Tongue (tissue), 2 donors: ENCODE results near the gene NR6A1. TPM values are rescaled to one million over a fixed set of nuclear protein-coding genes. Genes with fewer than 3 reads are reported as not detected.

Experiments
- DNase-seq: peaks from one replicate; pipeline ENCODE4 v3.0.0-alpha.2; 2015
- total RNA-seq: library from RNA; depleted of rRNA; stranded (reverse); fragments of >200 nt; gene quantifications from one replicate; pipeline ENCODE4 v1.2.3, GENCODE V29; 2014

Gene NR6A1
- total RNA-seq, 1 donor from 2014 or later = 1.0 TPM

DNA sequence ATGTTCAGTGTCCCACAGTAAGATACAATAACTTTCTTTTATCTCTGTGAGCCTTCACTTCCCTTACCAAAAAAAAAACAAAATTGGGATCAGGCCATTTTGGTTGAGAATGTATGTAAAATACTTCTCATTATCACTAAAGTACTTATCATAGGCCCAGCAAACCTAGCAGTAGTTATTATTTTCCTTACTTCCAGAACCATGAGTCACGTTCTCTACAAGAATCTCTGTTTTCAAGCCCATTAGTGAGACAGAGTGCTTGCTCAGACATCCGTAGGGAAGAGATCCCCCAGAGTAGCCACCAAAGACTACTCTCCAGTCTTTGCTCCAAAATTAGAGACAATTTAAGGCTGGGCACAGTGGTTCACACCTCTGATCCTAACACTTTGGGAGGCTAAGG lies 160.0 kb downstream of the NR6A1 start:
- no peak for DNase-seq

DNA sequence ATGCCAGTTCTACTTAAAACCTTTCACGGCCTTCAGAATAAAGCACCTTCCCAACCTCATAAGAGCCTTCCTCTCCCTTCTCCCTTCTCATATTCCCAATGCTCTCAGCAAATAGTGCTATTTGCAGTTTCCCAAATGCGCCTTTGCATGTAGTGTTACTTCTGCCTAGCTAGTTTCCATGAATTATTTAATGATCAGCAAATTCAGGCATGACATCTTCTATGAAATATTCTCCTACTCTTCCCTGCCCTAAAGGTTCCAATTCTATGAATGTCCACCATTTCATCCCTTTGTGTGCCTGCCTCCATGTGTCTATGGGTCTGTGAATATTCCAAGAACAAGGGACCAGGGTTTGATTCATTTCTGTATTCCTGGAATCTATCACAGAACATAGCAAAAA lies 165.1 kb downstream of the NR6A1 start:
- DNase-seq = no peak

DNA sequence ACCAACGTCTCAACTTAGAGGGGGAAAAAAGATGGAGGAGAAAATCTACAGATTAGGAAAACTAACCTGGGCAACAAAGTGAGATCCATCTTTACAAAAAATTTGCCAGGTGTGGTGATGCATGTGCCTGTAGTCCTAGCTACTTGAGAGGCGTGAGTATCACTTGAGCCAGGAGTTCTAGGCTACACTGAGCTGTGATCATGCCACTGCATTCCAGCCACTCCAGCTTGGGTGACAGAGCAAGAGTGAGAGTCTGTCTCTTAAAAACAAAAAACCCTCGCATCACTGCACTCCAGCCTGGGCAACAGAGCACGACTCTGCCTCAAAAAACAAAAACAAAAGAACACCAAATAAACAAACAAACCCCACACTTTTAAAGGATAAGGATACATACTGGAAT lies 165.9 kb downstream of the NR6A1 start:
- DNase-seq = no peak

DNA sequence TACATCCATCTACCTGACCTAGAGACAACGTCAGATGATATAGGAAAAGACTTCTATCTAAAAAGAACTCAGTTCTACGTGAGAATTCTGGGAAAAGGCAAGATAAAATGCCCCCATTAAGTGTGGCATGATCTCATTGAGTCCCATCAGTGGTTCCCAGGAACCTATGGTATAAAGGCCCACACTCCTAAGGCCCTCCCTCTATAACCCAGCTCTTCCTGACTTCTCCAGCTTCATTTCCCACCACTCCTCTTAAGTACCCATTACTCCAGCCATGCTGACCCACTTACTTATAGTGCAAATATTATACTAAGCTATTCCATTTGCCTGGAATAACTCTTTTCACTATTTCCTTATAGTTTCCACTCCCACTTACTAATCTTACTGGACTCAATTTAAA lies 168.5 kb downstream of the NR6A1 start:
- no peak for DNase-seq

DNA sequence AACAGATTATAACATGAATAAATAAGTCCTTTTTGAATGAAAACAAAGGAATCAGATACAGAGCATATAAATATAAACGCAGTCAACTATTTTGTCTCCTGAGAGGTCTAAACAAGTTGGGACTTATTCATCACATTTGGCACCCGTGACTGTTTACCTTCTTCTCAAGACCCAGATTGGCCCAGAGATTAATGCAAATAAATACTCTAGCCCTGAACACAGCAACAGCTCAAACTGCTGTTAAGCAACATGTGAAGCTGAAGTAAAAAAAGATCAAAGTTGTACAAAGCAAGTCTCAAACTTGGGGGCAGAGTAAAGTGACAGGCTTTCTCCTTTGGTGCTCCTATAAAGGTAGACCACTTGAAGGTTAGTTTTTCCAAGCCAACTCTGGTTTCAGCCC lies 168.9 kb downstream of the NR6A1 start:
- DNase-seq = peak; percentile 40

DNA sequence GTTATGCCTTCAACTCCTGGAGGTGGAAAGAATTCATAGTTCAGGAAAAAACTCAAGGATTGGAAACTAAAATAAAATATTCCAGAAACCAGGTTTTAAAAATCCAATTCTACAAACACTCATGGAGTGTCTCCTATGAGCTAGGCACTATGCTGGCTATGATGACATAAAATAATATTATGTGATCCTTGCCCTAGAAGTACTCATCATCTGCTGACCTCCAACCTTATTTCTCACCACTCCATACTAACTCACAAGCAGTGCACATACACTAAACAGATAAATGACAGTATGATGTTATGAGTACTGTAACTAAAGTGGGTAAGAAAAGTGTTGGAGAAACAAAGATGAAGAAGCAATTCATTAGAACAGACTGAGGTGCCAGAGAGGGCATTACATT lies 170.7 kb downstream of the NR6A1 start:
- no peak for DNase-seq

DNA sequence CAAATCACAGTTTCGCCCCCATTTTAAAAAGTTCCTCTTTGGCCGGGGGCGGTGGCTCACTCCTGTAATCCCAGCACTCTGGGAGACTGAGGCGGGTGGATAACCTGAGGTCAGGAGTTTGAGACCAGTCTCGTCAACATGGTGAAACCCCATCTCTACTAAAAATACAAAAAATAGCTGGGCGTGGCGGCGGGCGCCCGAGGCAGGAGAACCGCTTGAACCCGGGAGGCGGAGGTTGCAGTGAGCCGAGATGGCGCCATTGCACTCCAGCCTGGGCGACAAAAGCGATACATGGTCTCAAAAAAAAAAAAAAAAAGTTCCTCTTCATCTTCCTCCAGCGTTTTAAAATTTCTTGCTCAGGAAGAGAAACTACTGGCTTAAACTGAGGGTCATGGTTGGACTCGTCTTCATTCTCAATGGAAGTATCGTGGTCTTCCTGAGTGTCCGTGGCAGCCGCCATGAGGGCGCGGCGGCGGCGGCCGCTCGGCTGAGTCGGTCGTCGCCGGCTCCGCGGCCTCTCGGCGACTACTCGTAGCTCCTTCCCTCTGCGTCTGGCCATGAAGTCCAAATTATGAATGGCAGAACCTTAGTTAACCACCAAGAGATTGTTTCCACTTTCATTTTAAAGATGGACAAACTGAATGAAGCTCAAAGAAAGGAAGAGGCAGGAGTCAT lies 171.9 kb downstream of the NR6A1 start:
- DNase-seq = no peak

DNA sequence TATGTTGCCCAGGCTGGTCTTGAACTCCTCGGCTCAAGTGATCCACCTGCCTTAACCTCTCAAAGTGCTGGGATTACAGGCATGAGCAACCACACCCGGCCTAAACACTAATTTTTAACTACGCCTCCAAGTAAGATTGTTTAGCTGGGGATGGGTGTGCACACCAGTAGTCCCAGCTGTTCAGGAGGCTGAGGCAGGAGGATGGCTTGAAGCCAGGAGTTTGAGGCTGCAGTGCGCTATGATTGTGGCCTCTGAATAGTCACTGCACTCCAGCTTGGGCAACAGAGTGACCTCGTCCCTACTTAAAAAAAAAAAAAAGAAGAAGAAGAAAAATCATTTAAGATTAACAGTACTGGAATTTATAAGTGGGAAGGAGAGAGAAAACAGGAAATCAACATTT lies 173.1 kb downstream of the NR6A1 start:
- no peak for DNase-seq

DNA sequence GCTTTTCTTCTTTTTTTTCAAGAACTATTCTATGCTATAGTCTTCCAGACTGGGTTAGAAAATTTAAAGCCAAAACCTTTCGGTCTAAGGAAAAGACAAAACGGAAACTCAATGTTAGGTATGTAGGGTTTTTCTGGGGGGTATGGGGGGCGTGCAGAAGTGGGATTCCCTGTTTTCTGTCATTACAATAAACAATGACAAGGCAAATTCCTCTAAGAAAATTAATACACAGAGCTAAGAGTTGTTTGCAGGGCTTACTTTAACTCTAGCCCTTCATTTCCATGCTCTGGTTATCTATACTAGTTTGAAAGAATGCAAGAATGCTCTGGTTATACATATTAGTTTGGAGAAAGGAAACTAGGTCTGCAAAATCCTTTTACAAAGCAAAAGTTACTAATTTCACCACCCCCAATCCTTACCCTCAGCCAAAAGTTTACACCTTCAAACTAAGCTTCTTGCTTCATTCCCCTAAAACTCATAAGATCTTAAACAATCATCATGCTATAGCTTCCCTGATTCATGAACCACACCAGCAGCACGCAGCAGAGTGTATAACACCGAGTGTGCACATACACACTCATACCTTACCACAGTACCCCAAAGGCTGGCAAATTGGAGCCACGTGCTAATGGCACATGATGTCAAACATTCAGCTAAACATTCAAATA lies 174.8 kb downstream of the NR6A1 start:
- no peak for DNase-seq

DNA sequence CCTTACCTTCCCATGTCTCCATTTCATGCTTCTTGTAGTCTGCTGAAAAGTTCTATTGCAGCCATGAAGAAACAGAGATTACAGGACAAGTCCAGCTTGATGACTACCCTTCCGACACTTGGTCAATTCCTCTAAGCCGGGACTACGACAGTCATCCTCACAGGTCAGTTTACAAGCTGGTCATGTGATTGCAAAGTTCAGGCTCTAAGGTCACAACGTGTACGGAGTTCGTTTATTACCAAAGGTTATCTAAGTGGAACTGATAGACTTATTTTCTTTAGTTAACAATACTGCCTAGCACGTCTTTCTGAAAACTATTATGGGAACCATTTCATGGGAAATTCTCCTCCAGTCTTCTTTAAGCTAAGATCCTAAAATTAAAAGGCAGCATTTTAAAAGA lies 175.4 kb downstream of the NR6A1 start:
- DNase-seq = no peak

DNA sequence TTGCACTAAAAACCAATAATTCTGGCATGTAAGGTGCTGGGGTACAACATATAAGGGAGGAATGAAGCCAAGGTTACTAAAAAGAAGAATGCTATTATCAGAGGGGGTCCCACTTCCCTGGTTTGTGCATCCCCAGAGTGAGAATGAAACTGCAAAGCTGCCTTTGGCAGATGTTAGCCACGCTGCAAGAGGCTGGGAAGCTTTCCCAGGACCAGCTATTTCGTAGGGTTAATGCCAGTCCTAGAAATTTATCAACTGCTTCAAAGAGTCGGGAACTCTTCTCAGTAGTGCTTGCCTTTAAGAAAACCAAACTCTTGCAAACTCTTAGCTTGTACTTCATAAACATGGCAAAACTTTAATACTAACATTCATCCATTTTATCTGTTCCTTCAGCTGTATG lies 176.4 kb downstream of the NR6A1 start:
- peak; percentile 44 for DNase-seq

DNA sequence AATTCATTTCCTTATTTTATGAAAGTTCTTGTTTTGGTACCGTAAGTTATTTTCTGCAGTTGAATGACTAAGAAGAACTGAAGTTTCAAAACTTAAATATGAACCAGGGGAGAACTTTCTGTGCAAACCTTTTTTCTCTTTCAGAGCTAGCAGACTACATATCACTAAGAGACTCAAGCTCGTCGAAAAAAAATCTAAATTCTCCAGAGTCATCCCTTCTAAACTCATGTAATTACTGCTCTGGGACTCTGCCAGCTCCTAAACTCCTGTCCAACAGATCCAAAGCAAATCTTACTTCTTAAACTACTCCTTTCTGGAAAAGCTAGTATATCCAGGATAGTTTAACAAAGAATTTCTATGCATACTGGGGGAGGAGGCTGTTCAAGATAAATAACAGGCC lies 176.9 kb downstream of the NR6A1 start:
- DNase-seq = peak; percentile 63

DNA sequence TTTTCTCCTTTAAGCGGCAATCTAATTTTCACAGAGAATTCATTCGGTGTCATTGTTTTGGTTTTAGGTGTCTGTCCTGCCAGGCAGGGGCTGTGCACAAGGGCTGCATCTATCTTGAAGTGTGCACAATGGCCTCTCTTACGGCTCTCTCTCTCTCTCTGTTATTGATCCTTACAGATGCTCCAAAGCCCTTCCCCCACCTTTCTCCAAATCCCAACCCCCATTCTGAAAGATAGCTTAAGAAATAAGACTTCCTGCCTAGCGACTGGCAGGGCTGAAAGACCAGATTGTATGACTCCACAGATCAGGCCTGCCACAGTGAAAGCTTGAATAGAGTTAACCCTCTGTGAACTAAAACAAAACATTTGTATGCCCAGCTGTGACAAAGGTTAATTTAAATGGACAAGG lies 177.5 kb downstream of the NR6A1 start:
- DNase-seq = peak; percentile 34

DNA sequence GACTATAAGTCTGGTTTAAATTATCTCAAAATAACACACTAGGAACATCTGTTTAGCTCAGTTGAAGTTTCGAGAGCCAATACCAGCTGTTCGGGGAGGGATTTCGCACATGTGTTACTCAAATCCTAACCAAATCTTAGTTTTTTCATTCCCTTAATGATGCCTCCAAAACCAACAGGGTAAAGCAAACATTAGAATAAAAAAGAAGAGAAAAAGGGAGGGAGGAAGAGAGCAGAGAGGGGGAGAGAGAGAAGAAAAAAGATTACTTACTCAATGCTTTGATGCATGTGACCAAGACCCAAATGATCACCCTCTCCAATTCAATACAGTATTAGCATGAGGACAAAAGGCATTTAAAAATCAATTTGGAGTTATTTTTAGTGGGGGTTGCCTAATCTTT lies 177.9 kb downstream of the NR6A1 start:
- peak; percentile 83 for DNase-seq

DNA sequence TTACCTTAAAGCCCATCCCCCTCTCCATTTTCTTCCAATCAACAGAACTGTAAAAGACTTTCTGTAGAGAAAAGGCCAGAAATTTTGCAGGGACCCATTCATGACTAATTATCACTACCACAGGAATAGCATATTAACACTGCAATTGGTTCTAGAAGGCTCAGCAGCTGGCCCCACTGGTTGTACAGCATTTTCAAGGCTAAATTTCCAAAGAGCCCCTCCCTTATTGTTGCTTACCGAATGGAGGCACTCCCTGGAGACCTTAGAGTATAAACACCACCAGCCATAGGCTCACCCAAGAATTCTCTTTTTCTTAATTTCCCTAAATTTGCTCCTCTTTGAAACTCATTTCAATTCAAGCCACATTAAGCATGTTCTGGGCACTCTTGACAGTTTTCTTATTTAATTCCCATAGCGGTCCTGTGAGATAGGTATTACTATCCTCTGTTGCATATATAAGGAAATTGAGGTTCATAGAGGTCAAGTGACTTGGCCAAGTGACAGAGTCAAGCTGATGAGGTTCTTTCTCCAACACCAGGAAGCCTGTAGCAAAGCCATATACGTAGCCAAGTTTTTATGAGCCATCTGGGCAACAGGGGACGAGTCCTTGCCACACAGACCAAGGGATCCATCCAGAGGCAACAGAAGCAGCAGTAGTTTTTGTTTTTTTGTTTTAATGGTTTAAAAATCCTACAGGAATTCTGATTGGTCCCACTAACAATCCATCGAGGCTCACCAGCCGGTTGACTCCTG lies 180.0 kb downstream of the NR6A1 start:
- no peak for DNase-seq

DNA sequence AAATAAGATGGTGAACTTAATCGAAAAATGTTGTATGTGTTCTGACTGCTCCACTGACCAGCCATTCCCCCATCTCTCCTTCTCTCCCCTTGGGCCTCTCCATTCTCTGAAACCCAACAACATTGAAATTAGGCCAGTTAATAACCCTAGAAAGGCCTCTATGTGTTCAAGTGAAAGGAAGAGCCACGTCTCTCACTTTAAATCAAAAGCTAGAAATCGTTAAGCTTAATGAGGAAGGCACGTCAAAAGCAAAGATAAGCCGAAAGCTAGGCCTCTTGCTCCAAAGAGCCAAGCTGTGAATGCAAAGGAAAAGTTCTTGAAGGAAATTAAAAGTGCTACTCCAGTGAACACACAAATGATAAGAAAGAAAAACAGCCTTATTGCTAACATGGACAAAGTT lies 186.5 kb downstream of the NR6A1 start:
- no peak for DNase-seq

DNA sequence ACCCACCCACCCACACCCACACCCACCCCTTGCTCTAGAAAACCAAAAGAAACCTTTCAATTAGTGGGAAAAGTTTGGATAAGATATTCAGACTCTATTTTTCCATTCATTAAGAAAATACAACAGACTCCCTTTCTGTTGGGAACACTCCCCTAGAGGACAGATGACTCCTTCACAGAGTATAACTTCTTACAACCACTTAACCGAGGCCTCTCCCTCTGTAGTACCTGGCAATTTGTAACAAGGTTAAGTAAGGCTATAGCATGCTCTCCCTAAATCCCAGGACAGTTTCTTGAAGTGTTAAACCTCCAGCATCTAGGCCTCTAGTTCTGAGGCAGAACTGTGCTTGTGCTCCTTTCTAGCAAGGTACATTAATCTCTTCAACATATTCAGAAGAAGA lies 188.0 kb downstream of the NR6A1 start:
- DNase-seq = no peak

DNA sequence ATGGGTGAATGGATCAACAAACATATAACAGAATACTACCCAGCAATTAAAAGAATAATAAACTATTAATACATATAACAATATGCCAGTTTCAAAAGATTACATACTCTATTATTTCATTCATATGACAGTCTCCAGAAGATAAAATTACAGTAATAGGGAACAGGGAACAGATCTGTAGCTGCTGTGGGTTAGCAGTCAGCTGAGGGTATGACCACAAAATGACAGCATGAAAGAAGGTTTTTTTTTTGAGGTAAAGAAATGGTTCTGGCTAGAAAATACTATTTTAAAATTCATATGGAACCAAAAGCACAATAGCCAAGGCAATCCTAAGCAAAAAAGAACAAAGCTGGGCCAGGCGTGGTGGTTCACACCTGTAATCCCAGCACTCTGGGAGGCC lies 190.9 kb downstream of the NR6A1 start:
- no peak for DNase-seq

DNA sequence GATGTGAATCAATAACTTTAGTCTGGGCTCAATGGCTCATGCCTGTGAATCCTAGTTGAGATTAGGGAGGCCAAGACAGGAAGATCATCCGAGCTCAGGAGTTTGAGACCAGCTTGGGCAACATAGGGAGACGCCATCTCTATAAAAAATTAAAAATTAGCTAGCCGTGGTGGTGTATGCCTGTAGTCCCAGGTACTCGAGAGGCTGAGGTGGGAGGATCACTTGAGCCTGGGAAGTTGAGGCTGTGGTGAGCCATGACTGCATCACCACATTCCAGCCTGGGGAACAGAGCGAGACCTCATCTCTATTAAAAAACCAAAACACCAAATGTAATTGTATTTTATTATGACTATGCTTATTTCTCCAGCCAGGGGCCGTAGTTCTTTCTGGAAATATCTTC lies 194.4 kb downstream of the NR6A1 start:
- no peak for DNase-seq

DNA sequence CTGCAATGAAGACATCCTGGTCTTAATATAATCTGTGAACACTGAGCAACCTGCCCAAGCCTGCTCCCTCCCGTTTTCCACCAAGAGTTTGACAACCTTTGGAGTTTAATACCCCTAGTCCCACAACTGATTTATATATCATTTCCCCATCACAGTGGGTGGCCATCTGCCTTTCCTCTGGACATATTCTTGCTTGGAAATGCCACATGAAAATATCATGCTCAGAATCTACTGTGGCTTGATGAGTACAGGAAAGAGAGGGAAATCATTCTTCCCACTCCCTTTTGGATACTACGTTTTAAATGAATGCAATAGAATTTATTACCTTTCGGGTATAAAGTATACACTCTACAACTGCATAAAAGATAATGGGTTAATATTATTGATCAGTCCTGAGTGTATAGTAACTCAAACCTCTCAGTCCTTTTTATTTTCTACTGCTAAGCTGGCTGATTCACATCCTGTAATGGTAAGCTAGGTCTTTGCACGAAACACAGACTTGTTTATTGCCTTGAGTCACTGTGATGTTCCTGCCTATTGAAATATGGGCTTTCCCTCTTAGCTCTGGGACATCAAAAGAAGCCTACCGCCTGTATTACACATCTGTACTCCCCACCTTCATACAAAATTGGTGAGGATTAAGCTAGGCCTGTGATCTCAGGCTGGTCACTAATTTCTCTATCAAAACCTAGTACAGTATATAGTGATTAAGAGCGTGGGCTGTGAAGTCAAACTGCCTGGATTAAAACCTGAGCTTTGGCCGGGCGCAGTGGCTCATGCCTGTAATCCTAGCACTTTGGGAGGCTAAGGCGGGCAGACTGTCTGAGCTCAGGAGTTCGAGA lies 196.4 kb downstream of the NR6A1 start:
- no peak for DNase-seq

DNA sequence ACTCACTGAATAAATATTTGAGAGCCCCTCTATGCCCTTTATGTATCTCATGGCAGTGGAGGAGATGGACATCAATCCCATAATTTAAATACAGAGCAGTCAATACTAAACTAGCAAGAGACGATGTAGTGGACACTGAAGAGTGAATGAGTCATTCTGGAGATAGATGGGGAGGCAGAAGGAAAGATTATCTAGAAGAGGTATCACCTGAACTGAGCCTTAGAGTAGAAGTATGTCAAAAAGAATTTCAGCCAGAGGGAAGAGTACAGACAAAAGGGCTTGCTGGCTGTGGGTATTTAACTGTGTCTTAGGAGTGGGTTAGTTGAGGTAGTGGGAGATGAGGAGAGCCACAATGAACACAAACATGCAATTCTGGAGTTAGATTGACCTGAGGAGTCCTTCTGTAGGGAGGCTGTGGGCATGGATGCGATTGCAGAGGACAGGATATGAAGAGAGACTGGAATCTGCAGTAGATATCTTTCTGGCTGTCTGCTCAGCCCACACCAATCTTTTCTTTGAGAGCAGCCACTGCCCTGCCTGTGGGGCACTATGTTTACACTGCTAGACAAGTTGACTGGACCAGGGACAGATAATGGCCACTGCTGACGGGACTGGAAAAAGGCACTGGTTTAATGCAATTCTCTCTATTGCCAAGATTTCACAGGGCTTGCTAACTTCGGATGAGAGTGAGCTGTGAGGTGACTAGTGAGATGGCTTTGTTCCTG lies 200.0 kb downstream of the NR6A1 start:
- DNase-seq = no peak

DNA sequence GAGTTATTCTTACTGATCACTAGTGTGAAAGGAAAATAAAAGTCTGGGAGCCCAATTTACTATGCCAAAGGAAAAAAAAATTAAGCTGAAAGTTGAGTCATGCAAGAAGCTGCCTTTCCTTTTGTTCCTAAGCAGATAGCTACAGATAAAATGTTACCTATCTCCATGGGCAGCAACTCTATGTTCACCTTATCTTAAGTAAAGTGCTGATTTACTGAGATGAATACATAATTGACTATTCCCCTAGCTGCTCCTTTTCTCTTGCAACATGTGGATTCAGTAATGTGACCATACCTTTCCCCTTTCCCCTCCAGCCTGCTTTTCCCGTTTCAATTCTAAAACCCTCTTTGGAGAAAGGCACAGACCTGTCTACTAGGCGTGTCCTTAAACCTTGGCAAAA lies 201.2 kb downstream of the NR6A1 start:
- no peak for DNase-seq
